Memory B cell (primary cell): ENCODE data around the gene SCYL3.

Experiments used
- ATAC-seq: fragments of 150-1000 bp; cut with Tn5 transposase; 2 replicates; pipeline ENCODE4 v1.10.0; 2021; ENCODE audit warnings: low read depth, mild to moderate bottlenecking, moderate library complexity
- DNase-seq, 2 donors: peaks; one replicate each; pipeline ENCODE4 v3.0.0; 2022; ENCODE audit warnings: low spot score in 2 of 2
- H3K27ac Mint-ChIP-seq: one replicate; pipeline ENCODE4 v1.8.0; 2022; ENCODE audit warnings: mild to moderate bottlenecking, moderate library complexity, mixed read lengths
- H3K27me3 Mint-ChIP-seq: one replicate; pipeline ENCODE4 v1.8.0; 2022; ENCODE audit warnings: mixed read lengths
- H3K36me3 Mint-ChIP-seq: one replicate; pipeline ENCODE4 v1.8.0; 2022; ENCODE audit warnings: mild to moderate bottlenecking, mixed read lengths
- H3K4me1 Mint-ChIP-seq: one replicate; pipeline ENCODE4 v1.8.0; 2022; ENCODE audit warnings: mixed read lengths
- H3K4me3 Mint-ChIP-seq: one replicate; pipeline ENCODE4 v1.8.0; 2022; ENCODE audit warnings: mild to moderate bottlenecking, moderate library complexity, mixed read lengths
- H3K9me3 Mint-ChIP-seq: one replicate; pipeline ENCODE4 v1.8.0; 2022; ENCODE audit warnings: mixed read lengths

The SCYL3 gene

GRCh38 chr1:169890761-169891538, 2.7 kb downstream of the SCYL3 start:
- peaks cover 15% of the 10 kb centered on the region for H3K36me3 Mint-ChIP-seq
- peaks cover 36% of the 10 kb centered on the region for H3K4me1 Mint-ChIP-seq
- no peaks in the 10 kb centered on the region for H3K9me3 Mint-ChIP-seq
- H3K27me3 Mint-ChIP-seq: no peaks in the 10 kb centered on the region
- H3K27ac Mint-ChIP-seq: peak overlapping the region; percentile 64
- DNase-seq: no peak
- no peak for ATAC-seq
- H3K4me3 Mint-ChIP-seq: peak overlapping the region; percentile 8

- H3K4me1 Mint-ChIP-seq: peaks cover 36% of the 10 kb centered on the region
- H3K4me3 Mint-ChIP-seq: no peak overlapping the region
- DNase-seq: no peak
- no peaks in the 10 kb centered on the region for H3K9me3 Mint-ChIP-seq
- H3K27me3 Mint-ChIP-seq: no peaks in the 10 kb centered on the region
- H3K36me3 Mint-ChIP-seq: peaks cover 19% of the 10 kb centered on the region
- no peak overlapping the region for H3K27ac Mint-ChIP-seq
- no peak for ATAC-seq
Observed at GRCh38 chr1:169889871-169890270, 3.8 kb downstream of the SCYL3 start.

- ATAC-seq (no peak), DNase-seq (no peak)
- H3K4me3 Mint-ChIP-seq: no peak overlapping the region
- H3K9me3 Mint-ChIP-seq: no peaks in the 10 kb centered on the region
- H3K36me3 Mint-ChIP-seq: peaks cover 21% of the 10 kb centered on the region
- no peaks in the 10 kb centered on the region for H3K27me3 Mint-ChIP-seq
- peaks cover 22% of the 10 kb centered on the region for H3K4me1 Mint-ChIP-seq
- no peak overlapping the region for H3K27ac Mint-ChIP-seq
Observed at GRCh38 chr1:169886931-169887330, 6.8 kb downstream of the SCYL3 start.

- H3K9me3 Mint-ChIP-seq: no peaks in the 10 kb centered on the region
- H3K4me3 Mint-ChIP-seq: no peak overlapping the region
- ATAC-seq (no peak), DNase-seq (no peak)
- H3K4me1 Mint-ChIP-seq: peaks cover 20% of the 10 kb centered on the region
- no peaks in the 10 kb centered on the region for H3K27me3 Mint-ChIP-seq
- H3K36me3 Mint-ChIP-seq: peaks cover 21% of the 10 kb centered on the region
- no peak overlapping the region for H3K27ac Mint-ChIP-seq
Observed at GRCh38 chr1:169886422-169886821, 7.3 kb downstream of the SCYL3 start.

GRCh38 chr1:169885207-169885606, 8.5 kb downstream of the SCYL3 start:
- Mint-ChIP-seq H3K27ac (no peak overlapping the region), H3K9me3 (no peaks in the 10 kb centered on the region)

GRCh38 chr1:169884634-169885033, 9.1 kb downstream of the SCYL3 start:
- ATAC-seq (no peak), DNase-seq (no peak)
- Mint-ChIP-seq H3K36me3 (peaks cover 21% of the 10 kb centered on the region), H3K9me3 (no peaks in the 10 kb centered on the region), H3K4me3 (no peak overlapping the region), H3K4me1 (peaks cover 13% of the 10 kb centered on the region), H3K27me3 (no peaks in the 10 kb centered on the region), H3K27ac (no peak overlapping the region)

More at GRCh38 chr1:169885207-169885606, 8.5 kb downstream of the SCYL3 start:
- Mint-ChIP-seq H3K27me3 (no peaks in the 10 kb centered on the region), H3K4me3 (no peak overlapping the region), H3K36me3 (peaks cover 21% of the 10 kb centered on the region), H3K4me1 (peaks cover 14% of the 10 kb centered on the region)
- ATAC-seq (no peak), DNase-seq (no peak)

- DNase-seq (no peak), ATAC-seq (no peak)
- H3K27ac Mint-ChIP-seq: no peak overlapping the region
- H3K27me3 Mint-ChIP-seq: no peaks in the 10 kb centered on the region
- H3K36me3 Mint-ChIP-seq: peaks cover 13% of the 10 kb centered on the region
- peaks cover 14% of the 10 kb centered on the region for H3K4me1 Mint-ChIP-seq
- H3K4me3 Mint-ChIP-seq: no peak overlapping the region
- no peaks in the 10 kb centered on the region for H3K9me3 Mint-ChIP-seq
Observed at GRCh38 chr1:169882039-169882511, 11.6 kb downstream of the SCYL3 start.

- ATAC-seq (peak; percentile 43), DNase-seq (no peak)
- no peak overlapping the region for H3K4me3 Mint-ChIP-seq
- H3K36me3 Mint-ChIP-seq: peaks cover 17% of the 10 kb centered on the region
- peaks cover 20% of the 10 kb centered on the region for H3K4me1 Mint-ChIP-seq
- no peaks in the 10 kb centered on the region for H3K27me3 Mint-ChIP-seq
- H3K9me3 Mint-ChIP-seq: no peaks in the 10 kb centered on the region
- H3K27ac Mint-ChIP-seq: peak overlapping the region; percentile 53
Observed at GRCh38 chr1:169879034-169879840, 14.5 kb downstream of the SCYL3 start.

- H3K9me3 Mint-ChIP-seq: no peaks in the 10 kb centered on the region
- H3K4me1 Mint-ChIP-seq: peaks cover 26% of the 10 kb centered on the region
- no peaks in the 10 kb centered on the region for H3K27me3 Mint-ChIP-seq
- no peak overlapping the region for H3K4me3 Mint-ChIP-seq
- ATAC-seq: no peak
- H3K36me3 Mint-ChIP-seq: peaks cover 22% of the 10 kb centered on the region
- H3K27ac Mint-ChIP-seq: peak overlapping the region; percentile 53
- DNase-seq: no peak
Observed at GRCh38 chr1:169878498-169878897, 15.2 kb downstream of the SCYL3 start.

GRCh38 chr1:169877800-169878491, 15.8 kb downstream of the SCYL3 start:
- Mint-ChIP-seq H3K4me3 (no peak overlapping the region), H3K36me3 (peaks cover 23% of the 10 kb centered on the region), H3K27me3 (no peaks in the 10 kb centered on the region), H3K27ac (no peak overlapping the region), H3K9me3 (no peaks in the 10 kb centered on the region), H3K4me1 (peaks cover 24% of the 10 kb centered on the region)
- DNase-seq: no peak
- no peak for ATAC-seq

- H3K27ac Mint-ChIP-seq: peak overlapping the region; percentile 60
- no peaks in the 10 kb centered on the region for H3K27me3 Mint-ChIP-seq
- peak overlapping the region; percentile 34 for H3K4me3 Mint-ChIP-seq
- H3K36me3 Mint-ChIP-seq: peaks cover 48% of the 10 kb centered on the region
- no peak for ATAC-seq
- peaks cover 23% of the 10 kb centered on the region for H3K4me1 Mint-ChIP-seq
- no peak for DNase-seq
- no peaks in the 10 kb centered on the region for H3K9me3 Mint-ChIP-seq
Observed at GRCh38 chr1:169874229-169874628, 19.5 kb downstream of the SCYL3 start.

- H3K4me3 Mint-ChIP-seq: peak overlapping the region; percentile 34
- H3K27ac Mint-ChIP-seq: peak overlapping the region; percentile 60
- ATAC-seq (peak; percentile 63), DNase-seq (no peak)
- peaks cover 19% of the 10 kb centered on the region for H3K4me1 Mint-ChIP-seq
- no peaks in the 10 kb centered on the region for H3K27me3 Mint-ChIP-seq
- H3K9me3 Mint-ChIP-seq: no peaks in the 10 kb centered on the region
- H3K36me3 Mint-ChIP-seq: peaks cover 51% of the 10 kb centered on the region
Observed at GRCh38 chr1:169873582-169874199, 20.0 kb downstream of the SCYL3 start.

- Mint-ChIP-seq H3K4me3 (no peak overlapping the region), H3K36me3 (peaks cover 55% of the 10 kb centered on the region), H3K27me3 (no peaks in the 10 kb centered on the region), H3K27ac (peak overlapping the region; percentile 47), H3K4me1 (peaks cover 17% of the 10 kb centered on the region), H3K9me3 (no peaks in the 10 kb centered on the region)
- ATAC-seq (no peak), DNase-seq (no peak)
Observed at GRCh38 chr1:169872906-169873305, 20.8 kb downstream of the SCYL3 start.
